ENCODE measurements around the gene GXYLT2. TPM values are rescaled to one million over a fixed set of nuclear protein-coding genes. Genes with fewer than 3 reads are reported as not detected.
"Not testable (repeated sequence)": the region's sequence is repeated elsewhere in the genome, so short reads cannot be mapped to it uniquely, and the experiment has no call there.

GXYLT2 gene
- total RNA-seq, 2 experiments from 2014 or later: 0.16 to 0.32 TPM

- no peak for DNase-seq
- Mint-ChIP-seq H3K27ac (no peak overlapping the region), H3K27me3 (peaks cover 4% of the 10 kb centered on the region), H3K4me3 (no peak overlapping the region), H3K9me3 (no peaks in the 10 kb centered on the region), H3K4me1 (no peaks in the 10 kb centered on the region), H3K36me3 (no peaks in the 10 kb centered on the region)
Measured at GRCh38 chr3:72904163-72904562, 16.3 kb downstream of the GXYLT2 start.

DNA sequence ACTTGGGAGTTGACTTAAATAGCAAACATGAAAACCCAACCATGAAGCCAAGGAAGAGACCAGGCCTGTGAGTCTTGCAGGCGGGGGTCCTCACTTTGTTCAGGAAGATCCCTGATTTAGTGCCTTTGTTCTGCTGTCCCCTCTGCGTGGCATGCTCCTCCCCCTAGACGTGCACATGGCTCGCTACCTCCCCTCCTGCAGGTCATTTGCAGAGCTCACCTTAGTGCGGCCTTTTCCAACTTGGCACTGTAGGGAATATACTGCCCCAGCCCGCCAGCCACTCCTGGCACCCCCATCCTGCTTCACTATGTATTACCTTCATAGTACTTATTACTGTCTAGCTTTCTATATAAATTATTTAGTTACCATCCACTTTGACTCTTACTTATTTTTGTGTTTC lies 18.3 kb downstream of the GXYLT2 start:
- no peak for DNase-seq
- H3K27ac Mint-ChIP-seq: no peak overlapping the region
- H3K4me3 Mint-ChIP-seq: no peak overlapping the region
- H3K27me3 Mint-ChIP-seq: peaks cover 4% of the 10 kb centered on the region
- H3K9me3 Mint-ChIP-seq: no peaks in the 10 kb centered on the region
- no peaks in the 10 kb centered on the region for H3K36me3 Mint-ChIP-seq
- H3K4me1 Mint-ChIP-seq: no peaks in the 10 kb centered on the region

- Mint-ChIP-seq H3K36me3 (no peaks in the 10 kb centered on the region), H3K27me3 (no peaks in the 10 kb centered on the region), H3K4me1 (no peaks in the 10 kb centered on the region), H3K9me3 (no peaks in the 10 kb centered on the region), H3K27ac (no peak overlapping the region), H3K4me3 (no peak overlapping the region)
- no peak for DNase-seq
Measured at GRCh38 chr3:72907131-72907711, 19.4 kb downstream of the GXYLT2 start.

GRCh38 chr3:72907731-72908620 lies 20.1 kb downstream of the GXYLT2 start:
- Mint-ChIP-seq H3K27ac (no peak overlapping the region), H3K9me3 (no peaks in the 10 kb centered on the region), H3K4me3 (no peak overlapping the region), H3K4me1 (no peaks in the 10 kb centered on the region), H3K27me3 (no peaks in the 10 kb centered on the region), H3K36me3 (no peaks in the 10 kb centered on the region)
- no peak for DNase-seq

DNA sequence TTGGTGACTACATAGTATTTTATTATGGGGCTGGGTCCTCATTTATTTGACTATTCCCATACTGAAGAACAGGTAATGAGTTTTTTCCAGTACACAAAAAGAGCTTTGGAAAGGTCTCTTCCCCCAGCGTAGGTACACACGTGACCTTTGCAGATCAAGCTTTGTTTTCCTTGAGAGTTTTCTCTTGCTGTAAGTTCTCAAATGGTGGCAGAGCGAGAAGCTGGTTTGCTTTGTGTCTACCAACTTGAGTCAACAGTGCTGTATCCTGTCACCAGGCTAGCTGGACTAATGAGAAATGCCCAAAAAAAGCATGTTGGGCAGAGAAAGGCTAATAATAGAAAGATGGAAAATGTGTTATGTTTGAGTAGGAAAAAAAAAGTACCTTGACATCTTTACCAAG lies 21.7 kb downstream of the GXYLT2 start:
- DNase-seq: no peak
- Mint-ChIP-seq H3K27ac (no peak overlapping the region), H3K36me3 (no peaks in the 10 kb centered on the region), H3K27me3 (no peaks in the 10 kb centered on the region), H3K4me1 (no peaks in the 10 kb centered on the region), H3K4me3 (no peak overlapping the region), H3K9me3 (no peaks in the 10 kb centered on the region)

GRCh38 chr3:72912532-72912931 lies 24.7 kb downstream of the GXYLT2 start:
- no peaks in the 10 kb centered on the region for H3K9me3 Mint-ChIP-seq
- no peak overlapping the region for H3K4me3 Mint-ChIP-seq
- DNase-seq: no peak
- H3K27ac Mint-ChIP-seq: no peak overlapping the region
- H3K36me3 Mint-ChIP-seq: no peaks in the 10 kb centered on the region
- H3K4me1 Mint-ChIP-seq: no peaks in the 10 kb centered on the region
- peaks cover 3% of the 10 kb centered on the region for H3K27me3 Mint-ChIP-seq

- H3K27me3 Mint-ChIP-seq: peaks cover 6% of the 10 kb centered on the region
Measured at GRCh38 chr3:72914383-72914782, 26.5 kb downstream of the GXYLT2 start.

GRCh38 chr3:72916250-72916649 lies 28.4 kb downstream of the GXYLT2 start:
- no peaks in the 10 kb centered on the region for H3K36me3 Mint-ChIP-seq
- no peak for DNase-seq
- no peak overlapping the region for H3K27ac Mint-ChIP-seq
- H3K4me1 Mint-ChIP-seq: no peaks in the 10 kb centered on the region
- no peak overlapping the region for H3K4me3 Mint-ChIP-seq
- no peaks in the 10 kb centered on the region for H3K9me3 Mint-ChIP-seq
- peaks cover 6% of the 10 kb centered on the region for H3K27me3 Mint-ChIP-seq

More at GRCh38 chr3:72914383-72914782, 26.5 kb downstream of the GXYLT2 start:
- Mint-ChIP-seq H3K4me1 (no peaks in the 10 kb centered on the region), H3K9me3 (no peaks in the 10 kb centered on the region), H3K4me3 (no peak overlapping the region), H3K36me3 (no peaks in the 10 kb centered on the region), H3K27ac (no peak overlapping the region)
- no peak for DNase-seq

- Mint-ChIP-seq H3K4me1 (no peaks in the 10 kb centered on the region), H3K27ac (no peak overlapping the region), H3K36me3 (no peaks in the 10 kb centered on the region), H3K27me3 (peaks cover 6% of the 10 kb centered on the region), H3K9me3 (no peaks in the 10 kb centered on the region), H3K4me3 (no peak overlapping the region)
- no peak for DNase-seq
Measured at GRCh38 chr3:72919520-72919919, 31.7 kb downstream of the GXYLT2 start.

DNA sequence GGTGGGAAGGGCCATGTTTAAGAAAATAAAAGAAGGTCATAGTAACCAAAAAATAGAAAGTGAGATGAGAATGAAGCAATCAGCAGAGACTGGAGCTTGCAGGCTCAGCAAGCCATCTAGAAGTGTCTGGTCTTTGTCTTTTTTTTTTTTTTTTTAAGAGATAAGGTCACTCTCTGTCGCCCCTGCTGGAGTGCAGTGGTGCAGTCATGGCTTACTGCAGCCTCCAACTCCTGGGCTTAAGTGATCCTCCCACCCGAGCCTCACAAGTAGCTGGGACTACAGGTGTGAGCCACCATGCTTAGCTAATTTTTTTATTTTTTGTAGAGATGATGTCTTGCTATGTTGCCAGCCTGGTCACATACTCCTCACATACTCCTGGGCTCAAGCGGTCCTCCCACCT lies 36.2 kb downstream of the GXYLT2 start:
- no peak for DNase-seq
- H3K4me3 Mint-ChIP-seq: no peak overlapping the region
- H3K36me3 Mint-ChIP-seq: no peaks in the 10 kb centered on the region
- no peaks in the 10 kb centered on the region for H3K9me3 Mint-ChIP-seq
- H3K4me1 Mint-ChIP-seq: no peaks in the 10 kb centered on the region
- H3K27ac Mint-ChIP-seq: no peak overlapping the region
- peaks cover 3% of the 10 kb centered on the region for H3K27me3 Mint-ChIP-seq

- not testable (repeated sequence) for H3K4me1 Mint-ChIP-seq, H3K27ac Mint-ChIP-seq, H3K36me3 Mint-ChIP-seq, H3K9me3 Mint-ChIP-seq, DNase-seq, H3K4me3 Mint-ChIP-seq, H3K27me3 Mint-ChIP-seq
Measured at GRCh38 chr3:72928781-72929735, 41.2 kb downstream of the GXYLT2 start.

DNA sequence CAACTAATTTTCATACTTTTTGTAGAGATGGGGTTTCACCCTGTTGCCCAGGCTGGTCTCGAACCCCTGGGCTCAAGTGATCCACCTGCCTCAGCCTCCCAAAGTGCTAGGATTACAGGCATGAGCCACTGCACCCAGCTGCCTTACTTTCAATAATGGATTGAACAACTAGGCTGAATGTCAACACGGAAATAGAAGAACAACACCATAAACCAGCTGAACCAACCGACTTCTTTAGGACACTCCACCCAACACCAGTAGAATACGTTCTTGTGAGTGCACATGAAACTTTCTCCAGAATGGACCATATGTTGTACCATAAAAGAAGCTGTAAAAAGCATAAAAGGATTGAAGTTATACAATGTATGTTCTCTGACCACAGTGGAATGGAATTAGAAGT lies 42.9 kb downstream of the GXYLT2 start:
- no peak overlapping the region for H3K27ac Mint-ChIP-seq
- DNase-seq: no peak
- H3K4me1 Mint-ChIP-seq: no peaks in the 10 kb centered on the region
- H3K27me3 Mint-ChIP-seq: no peaks in the 10 kb centered on the region
- no peaks in the 10 kb centered on the region for H3K36me3 Mint-ChIP-seq
- H3K9me3 Mint-ChIP-seq: no peaks in the 10 kb centered on the region
- no peak overlapping the region for H3K4me3 Mint-ChIP-seq

DNA sequence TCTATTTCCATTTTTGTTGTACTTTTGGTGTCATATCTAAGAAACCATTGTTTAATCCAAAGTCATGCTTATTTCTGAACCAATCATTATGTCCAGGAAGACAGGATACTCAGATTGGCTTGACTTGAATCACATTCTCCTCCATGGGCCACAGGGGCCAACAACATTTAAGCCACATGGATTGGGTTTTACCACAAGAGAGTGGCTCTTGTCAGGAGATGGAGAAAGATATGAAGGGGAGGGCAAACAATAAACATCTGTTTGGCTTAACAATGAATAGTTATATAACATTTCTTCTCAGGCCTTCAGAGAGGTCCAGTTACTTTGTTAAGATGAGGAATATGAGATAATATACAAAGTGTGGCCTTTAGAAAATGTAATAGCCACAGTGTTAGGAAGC lies 44.6 kb downstream of the GXYLT2 start:
- Mint-ChIP-seq H3K4me3 (no peak overlapping the region), H3K27me3 (no peaks in the 10 kb centered on the region), H3K9me3 (no peaks in the 10 kb centered on the region), H3K4me1 (no peaks in the 10 kb centered on the region), H3K27ac (no peak overlapping the region), H3K36me3 (no peaks in the 10 kb centered on the region)
- DNase-seq: no peak

DNA sequence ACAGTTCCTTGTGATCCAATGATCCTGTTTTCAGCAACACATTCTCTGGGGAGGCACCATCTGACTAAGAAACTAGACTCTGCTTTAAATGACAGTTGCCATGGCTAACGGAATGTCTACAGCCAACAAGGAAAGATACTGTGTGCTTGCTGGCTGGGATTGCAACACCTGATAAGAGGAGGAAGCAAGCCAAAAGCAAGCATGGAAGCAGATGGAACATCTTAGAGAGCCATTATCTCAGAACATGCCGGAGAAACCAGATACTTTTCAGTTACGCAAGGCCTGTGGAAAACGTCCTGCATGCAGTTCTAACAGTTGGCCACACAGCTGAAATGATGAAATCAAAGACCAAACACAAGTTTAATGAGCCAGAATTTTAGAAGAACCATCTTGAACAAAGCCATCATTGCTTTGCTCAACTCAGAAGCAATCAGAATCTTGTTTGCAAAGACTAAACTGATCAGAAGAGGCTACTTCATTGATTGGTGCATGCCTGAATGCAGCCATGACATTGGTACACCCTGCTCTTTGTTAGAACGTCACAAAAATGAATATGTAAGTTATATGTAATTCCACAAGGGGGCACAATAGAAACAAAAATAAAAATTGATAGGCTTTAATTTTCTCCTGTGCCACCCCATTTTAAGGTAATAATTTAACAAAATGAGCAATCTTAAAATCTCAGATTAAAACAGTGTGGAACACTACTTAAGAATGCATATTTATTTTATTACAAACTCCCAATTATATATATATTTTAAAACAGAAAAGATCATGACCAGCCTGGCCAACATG lies 50.8 kb downstream of the GXYLT2 start:
- Mint-ChIP-seq H3K9me3 (no peaks in the 10 kb centered on the region), H3K27ac (no peak overlapping the region), H3K27me3 (peaks cover 2% of the 10 kb centered on the region), H3K4me1 (no peaks in the 10 kb centered on the region), H3K36me3 (no peaks in the 10 kb centered on the region), H3K4me3 (no peak overlapping the region)
- DNase-seq: no peak

All from activated naive CD8-positive, alpha-beta T cell treated with anti-CD3 and anti-CD28 coated beads for 36 hours (primary cell).